HG03097 (cell line): ENCODE results near the gene IDUA.
"Not testable (repeated sequence)": the region's sequence is repeated elsewhere in the genome, so short reads cannot be mapped to it uniquely, and the experiment has no call there.

Experiments
- ATAC-seq: cut with Tn5 transposase; IDR thresholded peaks from one replicate; pipeline ENCODE4 v1.9.1; 2021; ENCODE audit not compliant: unreplicated experiment, low FRiP score

Gene IDUA

DNA sequence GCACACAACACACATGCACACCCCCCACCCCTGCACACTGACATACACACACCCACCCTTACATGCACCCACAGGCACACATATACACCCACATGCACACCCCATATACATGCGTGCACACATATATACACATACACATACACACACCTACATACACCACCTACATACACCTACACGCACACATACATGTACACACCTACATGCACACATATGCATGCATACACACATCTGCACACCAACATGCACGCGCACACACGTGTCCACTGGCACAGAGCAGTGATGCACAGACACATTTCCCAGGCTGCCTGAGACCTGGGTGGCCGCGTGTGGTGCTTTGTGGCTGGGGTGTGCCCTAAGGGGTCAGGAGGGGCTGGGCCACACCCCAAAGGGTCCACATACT lies 56.3 kb downstream of the IDUA start:
- ATAC-seq, result no peak

DNA sequence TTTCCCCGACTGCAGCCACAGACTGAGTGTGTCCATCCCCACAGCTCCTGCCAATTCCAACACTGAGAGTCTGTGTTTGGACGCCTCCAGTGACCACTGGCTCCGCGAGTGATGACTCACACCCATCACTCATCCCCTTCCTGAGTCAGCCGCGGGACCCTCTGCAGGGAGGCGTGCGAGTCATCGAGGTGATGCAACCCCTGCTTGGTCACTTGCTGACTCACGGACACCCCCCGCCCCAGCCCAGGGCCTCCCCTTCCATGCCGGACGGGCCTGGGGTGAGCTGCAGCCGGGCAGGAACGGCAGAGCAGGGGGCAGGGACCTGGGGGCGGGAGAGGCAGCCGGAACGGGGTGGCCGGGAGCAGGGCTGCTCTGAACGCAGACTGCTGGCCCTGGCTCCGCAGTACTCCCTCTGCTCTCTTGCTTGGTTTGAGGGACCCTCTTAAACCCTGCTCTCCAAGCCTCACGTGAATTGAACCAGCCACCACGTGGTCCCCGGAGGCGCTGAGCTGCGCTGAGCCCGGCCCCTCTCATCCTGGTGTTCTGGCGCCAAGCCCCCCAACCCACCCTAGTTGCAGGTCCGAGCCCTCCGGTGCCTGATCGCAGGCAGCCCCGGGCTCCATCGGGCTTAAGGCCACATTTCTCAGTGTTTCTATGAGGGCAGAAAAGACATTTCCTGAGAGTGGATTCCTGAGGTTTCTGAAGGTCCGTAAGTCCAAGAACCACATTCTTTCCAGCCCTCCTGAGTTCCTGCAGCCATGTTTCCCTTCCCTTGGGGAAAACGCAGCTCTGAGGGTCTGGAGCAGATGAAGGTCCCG lies 57.0 kb downstream of the IDUA start:
- no peak for ATAC-seq

- ATAC-seq, result no peak
Observed at GRCh38 chr4:1044469-1045192, 57.8 kb downstream of the IDUA start.

- no peak for ATAC-seq
Observed at GRCh38 chr4:1045193-1045594, 58.4 kb downstream of the IDUA start.

DNA sequence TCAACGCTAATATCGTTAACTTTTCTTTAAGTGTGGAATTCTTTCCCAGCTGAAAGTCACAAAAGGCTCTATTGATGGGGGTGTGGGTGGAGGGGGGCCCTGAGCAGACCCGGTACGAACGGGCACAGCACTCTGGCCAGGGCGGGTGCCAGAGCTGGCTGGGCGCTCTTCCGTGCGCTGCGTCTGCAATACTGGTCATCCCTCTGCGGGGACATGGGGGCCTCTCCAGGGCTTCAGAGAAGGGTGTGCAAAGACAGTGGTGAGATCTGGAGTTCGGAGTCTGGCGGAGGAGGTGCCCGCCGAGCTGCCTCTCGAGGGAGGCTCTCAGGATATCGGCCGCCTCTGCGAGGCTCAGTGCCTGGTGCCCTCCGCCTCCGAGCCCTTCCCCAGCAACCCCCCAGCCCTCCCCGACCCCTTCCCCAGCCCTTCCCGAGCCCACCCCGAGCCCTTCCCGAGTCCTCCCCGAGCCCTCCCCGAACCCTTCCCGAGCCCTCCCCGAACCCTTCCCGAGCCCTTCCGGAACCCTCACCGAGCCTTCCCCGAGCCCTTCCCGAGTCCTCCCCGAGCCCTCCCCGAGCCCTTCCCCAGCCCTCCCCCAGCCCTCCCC lies 58.9 kb downstream of the IDUA start:
- no peak for ATAC-seq

- not testable (repeated sequence) for ATAC-seq
Observed at GRCh38 chr4:1046581-1047011, 59.8 kb downstream of the IDUA start.

GRCh38 chr4:1047106-1047975 lies 60.5 kb downstream of the IDUA start:
- no peak for ATAC-seq

GRCh38 chr4:1047976-1048772 lies 61.3 kb downstream of the IDUA start:
- no peak for ATAC-seq

DNA sequence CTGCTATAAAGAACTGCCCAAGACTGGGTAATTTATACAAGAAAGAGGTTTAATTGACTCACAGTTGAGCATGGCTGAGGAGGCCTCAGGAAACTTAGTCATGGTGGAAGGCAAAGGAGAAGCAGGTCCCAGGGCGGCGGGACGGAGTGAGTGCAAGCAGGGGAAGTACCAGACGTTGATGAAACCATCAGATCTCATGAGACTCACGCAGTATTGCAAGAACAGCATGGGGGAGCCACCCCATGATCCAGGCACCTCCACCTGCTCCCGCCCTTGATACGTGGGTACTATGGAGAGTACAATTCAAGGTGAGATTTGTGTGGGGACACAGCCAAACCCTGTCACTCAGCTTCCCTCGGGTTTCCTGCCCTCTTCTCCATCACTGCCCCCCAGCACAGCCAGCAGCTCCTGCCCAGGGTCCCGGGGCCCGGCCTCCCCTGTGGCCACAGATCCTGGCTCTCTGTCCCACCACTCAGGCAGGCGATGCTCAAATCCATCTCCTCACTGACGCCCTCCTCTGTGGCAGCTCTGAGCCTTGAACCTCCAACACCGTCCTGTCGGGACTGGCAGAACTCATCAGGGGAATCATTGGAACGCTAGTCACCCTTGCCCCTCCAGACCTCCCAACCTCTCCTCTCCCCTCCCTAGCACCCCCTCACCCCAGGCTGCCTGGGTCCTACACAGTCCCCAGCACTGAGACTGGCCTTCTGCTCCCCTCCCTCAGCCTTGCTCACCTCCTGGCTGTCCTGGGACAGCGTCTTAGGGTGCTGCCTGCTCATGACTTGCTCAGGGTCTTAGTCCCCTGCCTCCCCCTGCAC lies 62.1 kb downstream of the IDUA start:
- no peak for ATAC-seq

- ATAC-seq, result no peak
Observed at GRCh38 chr4:1049591-1049905, 62.7 kb downstream of the IDUA start.

- ATAC-seq, result no peak
Observed at GRCh38 chr4:1050486-1051213, 63.8 kb downstream of the IDUA start.

- no peak for ATAC-seq
Observed at GRCh38 chr4:1051472-1051871, 64.6 kb downstream of the IDUA start.

DNA sequence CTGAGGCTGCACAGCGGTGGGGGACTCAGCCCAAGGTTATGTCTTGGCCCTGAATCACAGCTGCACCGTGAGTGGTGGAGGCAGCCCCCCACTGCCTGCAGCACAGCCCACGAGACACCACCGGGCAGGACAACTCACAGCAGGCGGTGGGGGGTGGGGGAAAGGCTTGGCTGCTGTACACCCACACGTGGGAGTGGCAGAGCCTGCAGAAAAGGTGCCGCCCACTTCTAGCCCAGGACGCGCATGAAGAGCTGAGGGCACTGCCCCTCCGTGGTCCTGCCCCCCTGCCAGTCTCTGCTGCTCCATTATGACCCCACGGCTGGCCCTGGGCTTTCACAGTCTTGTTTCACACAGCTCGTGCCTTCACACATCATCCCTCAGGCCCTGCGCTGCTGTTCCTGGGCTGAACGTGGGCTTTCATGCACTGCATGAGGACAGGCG lies 65.4 kb downstream of the IDUA start:
- ATAC-seq, result no peak

DNA sequence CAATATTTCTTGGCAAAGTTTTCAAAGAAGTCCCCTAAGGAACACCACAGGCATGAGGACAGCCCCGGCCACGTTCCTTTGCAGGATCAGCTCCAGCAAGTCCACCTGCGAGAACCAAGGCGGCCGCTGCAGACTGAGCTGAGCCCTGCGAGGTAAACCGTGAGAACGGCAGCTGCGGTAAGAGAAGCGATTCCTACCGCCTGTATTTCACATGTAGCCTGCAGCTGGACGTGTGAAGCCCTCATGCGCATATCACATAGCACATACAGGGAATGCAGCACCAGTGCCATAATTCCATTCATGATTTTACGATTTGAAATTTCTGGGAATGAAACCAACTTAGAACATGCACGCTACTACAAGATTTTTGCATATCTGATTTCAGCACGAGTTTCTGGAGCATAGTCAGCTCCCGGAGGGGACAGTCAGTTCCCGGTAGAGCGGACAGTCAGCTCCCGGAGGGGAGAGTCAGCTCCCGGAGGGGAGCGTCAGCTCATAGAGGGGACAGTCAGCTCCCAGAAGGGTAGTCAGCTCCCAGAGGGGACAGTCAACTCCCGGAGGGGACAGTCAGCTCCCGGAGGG lies 66.3 kb downstream of the IDUA start:
- ATAC-seq, result no peak

DNA sequence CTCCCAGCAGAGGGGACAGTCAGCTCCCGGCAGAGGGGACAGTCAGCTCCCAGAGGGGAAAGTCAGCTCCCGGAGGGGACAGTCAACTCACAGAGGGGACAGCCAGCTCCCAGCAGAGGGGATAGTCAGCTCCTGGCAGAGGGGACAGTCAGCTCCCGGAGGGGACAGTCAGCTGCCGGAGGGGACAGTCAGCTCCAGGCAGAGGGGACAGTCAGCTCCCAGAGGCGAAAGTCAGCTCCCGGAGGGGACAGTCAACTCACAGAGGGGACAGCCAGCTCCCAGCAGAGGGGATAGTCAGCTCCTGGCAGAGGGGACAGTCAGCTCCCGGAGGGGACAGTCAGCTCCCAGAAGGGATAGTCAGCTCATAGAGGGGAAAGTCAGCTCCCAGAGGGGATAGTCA lies 67.0 kb downstream of the IDUA start:
- not testable (repeated sequence) for ATAC-seq
